Aorta (tissue), 5 donors: ENCODE data around the gene EEPD1. TPM values are rescaled to one million over a fixed set of nuclear protein-coding genes. Genes with fewer than 3 reads are reported as not detected.

Source experiments
- ATAC-seq: fragments of 200-7000 bp; cut with Tn5 transposase; one replicate; pipeline ENCODE4 v1.9.1; 2022; ENCODE audit warnings: moderate library complexity; ENCODE audit not compliant: low FRiP score
- DNase-seq, 2 donors: peaks; one replicate each; pipeline ENCODE4 v3.0.0-alpha.2; 2020
- H3K27ac ChIP-seq, 2 donors: one replicate each; pipeline ENCODE4 v1.5.1; 2013; ENCODE audit warnings: low read length in 2 of 2, mild to moderate bottlenecking in 2 of 2, moderate library complexity in 2 of 2, control low read depth in 1 of 2, inconsistent platforms in 1 of 2, low read depth in 1 of 2
- H3K27me3 ChIP-seq, 2 donors: one replicate each; pipeline ENCODE4 v1.6.1; 2013; ENCODE audit warnings: control low read depth in 1 of 2, low read length in 1 of 2, mild to moderate bottlenecking in 1 of 2, moderate library complexity in 1 of 2; ENCODE audit not compliant: insufficient read depth in 2 of 2, control insufficient read depth in 1 of 2
- H3K36me3 ChIP-seq, 2 donors: one replicate each; pipeline ENCODE4 v1.6.1; 2013; ENCODE audit warnings: control low read depth in 1 of 2, low read length in 1 of 2, mild to moderate bottlenecking in 1 of 2; ENCODE audit not compliant: insufficient read depth in 2 of 2, control insufficient read depth in 1 of 2
- H3K4me1 ChIP-seq, 2 donors: one replicate each; pipeline ENCODE4 v1.6.1; 2013; ENCODE audit warnings: low read length in 2 of 2, control low read depth in 1 of 2, mild to moderate bottlenecking in 1 of 2, moderate library complexity in 1 of 2; ENCODE audit not compliant: insufficient read depth in 2 of 2, control insufficient read depth in 1 of 2
- H3K4me3 ChIP-seq, 2 donors: one replicate each; pipeline ENCODE4 v1.5.1; 2013; ENCODE audit warnings: low read length in 2 of 2, control low read depth in 1 of 2, mild to moderate bottlenecking in 1 of 2
- H3K9me3 ChIP-seq: one replicate; pipeline ENCODE4 v1.6.1; 2013; ENCODE audit warnings: mild to moderate bottlenecking, low read length; ENCODE audit not compliant: control insufficient read depth
- WGBS, 2 donors: extraction: QIAGEN DNeasy Blood & Tissue Kit; methylation state at CpG; one replicate each; pipeline ENCODE4 v1.1.7; 2013; 5-methylcytosine and 5-hydroxymethylcytosine counted together
- intact Hi-C, 2 donors: fragments of 100-400 bp; cut with DNase I; formaldehyde crosslinking; loops; one replicate each; pipeline versions ENCODE4 v1.14.2 to v1.15.0; 2022
- polyA plus RNA-seq, 2 donors: library from polyadenylated mRNA; stranded (reverse); fragments of 200-250 nt; gene quantifications; one replicate each; pipeline ENCODE4 v1.2.3, GENCODE V29; 2013
- total RNA-seq, 2 donors: library from RNA; stranded (reverse); fragmentation: NEBNext Ultra II Directional; extraction: Animal tissue kit (Norgen Biotek cat#: 25700); gene quantifications; one replicate each; pipeline ENCODE4 v1.2.1, GENCODE V29; 2021
- donor health status: healthy with polysubstance abuse.
- donor health status: Bipolar disorder and iron deficiency.
- donor health status: DM: no; HTN: no; CAD: no.
- donor health status: DM: no; HTN: no; CAD: no.
- donor health status: DM: yes; HTN: yes; CAD: no.

The EEPD1 gene
- total and polyA plus RNA-seq, 4 donors: 12.4 to 100 (median 14.9) TPM

GRCh38 chr7:36309301-36309700 is 156.2 kb downstream of the EEPD1 start:
- intact Hi-C loops: no loop called here
- H3K27me3 ChIP-seq: no peaks in the 10 kb centered on the region
- no peak overlapping the region for H3K27ac ChIP-seq
- 92% methylated on average over 9 of the region's 9 CpGs for WGBS, 2 donors
- H3K36me3 ChIP-seq: no peaks in the 10 kb centered on the region
- H3K4me3 ChIP-seq: no peak overlapping the region
- peaks cover 0 to 2% of the 10 kb centered on the region in 2 donors for H3K4me1 ChIP-seq
- DNase-seq (no peak), ATAC-seq (no peak)
- no peaks in the 10 kb centered on the region for H3K9me3 ChIP-seq

- Histone ChIP-seq H3K4me3 (no peak overlapping the region), H3K27me3 (no peaks in the 10 kb centered on the region), H3K4me1 (no peaks in the 10 kb centered on the region), H3K27ac (no peak overlapping the region), H3K36me3 (no peaks in the 10 kb centered on the region), H3K9me3 (no peaks in the 10 kb centered on the region)
- ATAC-seq: no peak
- WGBS, 2 donors: 95 to 97% methylated on average over 8 of the region's 8 CpGs
- intact Hi-C loops: no loop called here
- no peak for DNase-seq
Measured at GRCh38 chr7:36309716-36310115, 156.7 kb downstream of the EEPD1 start.

GRCh38 chr7:36310897-36311296 is 157.8 kb downstream of the EEPD1 start:
- WGBS, 2 donors: 86 to 88% methylated on average over 8 of the region's 8 CpGs

GRCh38 chr7:36311539-36311938 is 158.5 kb downstream of the EEPD1 start:
- Histone ChIP-seq H3K4me3 (no peak overlapping the region), H3K9me3 (no peaks in the 10 kb centered on the region), H3K4me1 (no peaks in the 10 kb centered on the region), H3K27ac (no peak overlapping the region), H3K36me3 (no peaks in the 10 kb centered on the region), H3K27me3 (no peaks in the 10 kb centered on the region)
- DNase-seq (no peak), ATAC-seq (no peak)
- WGBS, 2 donors: 90 to 93% methylated on average over 7 of the region's 7 CpGs
- intact Hi-C loops: no loop called here

More at GRCh38 chr7:36310897-36311296, 157.8 kb downstream of the EEPD1 start:
- ATAC-seq: no peak
- Histone ChIP-seq H3K9me3 (no peaks in the 10 kb centered on the region), H3K27ac (no peak overlapping the region), H3K27me3 (no peaks in the 10 kb centered on the region), H3K4me1 (no peaks in the 10 kb centered on the region), H3K4me3 (no peak overlapping the region), H3K36me3 (no peaks in the 10 kb centered on the region)
- intact Hi-C loops: no loop called here
- no peak for DNase-seq

- WGBS, 2 donors: 87 to 90% methylated on average over 15 of the region's 15 CpGs
- no peaks in the 10 kb centered on the region for H3K4me1 ChIP-seq
- H3K36me3 ChIP-seq: no peaks in the 10 kb centered on the region
- no peaks in the 10 kb centered on the region for H3K9me3 ChIP-seq
- H3K4me3 ChIP-seq: no peak overlapping the region
- DNase-seq: no peak
- no peak overlapping the region for H3K27ac ChIP-seq
- H3K27me3 ChIP-seq: no peaks in the 10 kb centered on the region
- no peak for ATAC-seq
- intact Hi-C loops: no loop called here
Measured at GRCh38 chr7:36312064-36312914, 159.2 kb downstream of the EEPD1 start.

GRCh38 chr7:36312915-36313334 is 159.9 kb downstream of the EEPD1 start:
- intact Hi-C loops: no loop called here
- no peak for ATAC-seq
- DNase-seq: no peak
- H3K27me3 ChIP-seq: no peaks in the 10 kb centered on the region
- H3K4me3 ChIP-seq: no peak overlapping the region
- no peaks in the 10 kb centered on the region for H3K4me1 ChIP-seq
- H3K9me3 ChIP-seq: no peaks in the 10 kb centered on the region
- H3K36me3 ChIP-seq: no peaks in the 10 kb centered on the region
- WGBS, 2 donors: 93 to 95% methylated on average over 18 of the region's 18 CpGs
- no peak overlapping the region for H3K27ac ChIP-seq

- ATAC-seq (no peak), DNase-seq (no peak)
- Histone ChIP-seq H3K36me3 (no peaks in the 10 kb centered on the region), H3K27me3 (no peaks in the 10 kb centered on the region), H3K4me1 (no peaks in the 10 kb centered on the region), H3K27ac (no peak overlapping the region), H3K9me3 (no peaks in the 10 kb centered on the region), H3K4me3 (no peak overlapping the region)
- WGBS, 2 donors: 90 to 94% methylated on average over 6 of the region's 6 CpGs
- intact Hi-C loops: no loop called here
Measured at GRCh38 chr7:36313607-36314006, 160.6 kb downstream of the EEPD1 start.

GRCh38 chr7:36314491-36314890 is 161.4 kb downstream of the EEPD1 start:
- no peaks in the 10 kb centered on the region for H3K27me3 ChIP-seq
- no peaks in the 10 kb centered on the region for H3K9me3 ChIP-seq
- intact Hi-C loops: no loop called here
- ATAC-seq: no peak
- H3K27ac ChIP-seq: no peak overlapping the region
- no peaks in the 10 kb centered on the region for H3K4me1 ChIP-seq
- 96 to 100% methylated on average over 2 of the region's 2 CpGs for WGBS, 2 donors
- no peak overlapping the region for H3K4me3 ChIP-seq
- H3K36me3 ChIP-seq: no peaks in the 10 kb centered on the region
- no peak for DNase-seq

- DNase-seq (no peak), ATAC-seq (no peak)
- Histone ChIP-seq H3K27ac (no peak overlapping the region), H3K36me3 (no peaks in the 10 kb centered on the region), H3K4me3 (no peak overlapping the region), H3K9me3 (no peaks in the 10 kb centered on the region), H3K27me3 (no peaks in the 10 kb centered on the region), H3K4me1 (no peaks in the 10 kb centered on the region)
- intact Hi-C loops: loop anchor here in 1 of 2 donors (5.0 kb wide), 1 partner anchor 398 kb away; no protein-coding TSS in a partner anchor
- WGBS, 2 donors: 84 to 87% methylated on average over 9 of the region's 9 CpGs
Measured at GRCh38 chr7:36315309-36315944, 162.4 kb downstream of the EEPD1 start.
